HG03097 (cell line): ENCODE results near the gene NSF.

Experiments used
- ATAC-seq: cut with Tn5 transposase; IDR thresholded peaks from one replicate; pipeline ENCODE4 v1.9.1; 2021; ENCODE audit not compliant: unreplicated experiment, low FRiP score

Gene NSF

DNA sequence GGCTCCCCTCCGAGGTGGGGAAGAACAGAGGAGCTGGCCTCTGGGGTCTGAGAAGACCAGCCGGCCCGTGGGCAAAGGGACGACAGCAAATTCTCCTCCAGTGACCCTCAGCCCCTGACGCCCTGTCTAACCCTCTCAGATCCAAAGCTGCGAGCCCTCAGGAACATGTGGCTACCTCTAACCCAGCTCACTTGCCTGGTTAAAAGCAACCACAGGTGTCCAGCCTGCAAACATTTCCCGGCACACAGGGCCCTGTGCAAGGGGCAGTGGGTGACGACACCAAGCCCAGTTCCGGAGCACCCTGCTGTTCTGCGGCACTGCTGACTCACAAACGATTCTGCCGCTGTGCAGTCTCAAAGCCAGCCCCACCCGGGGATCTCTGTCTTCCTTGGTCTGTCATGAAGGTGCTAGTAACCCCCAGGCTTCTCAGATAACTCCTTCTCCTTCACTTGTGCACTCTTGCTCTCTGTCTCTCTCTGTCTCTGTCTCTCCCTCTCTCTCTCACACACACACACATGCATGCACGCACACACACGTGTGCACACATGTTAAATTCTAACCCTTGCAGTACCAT, 205.0 kb downstream of the NSF start:
- ATAC-seq, result no peak

DNA sequence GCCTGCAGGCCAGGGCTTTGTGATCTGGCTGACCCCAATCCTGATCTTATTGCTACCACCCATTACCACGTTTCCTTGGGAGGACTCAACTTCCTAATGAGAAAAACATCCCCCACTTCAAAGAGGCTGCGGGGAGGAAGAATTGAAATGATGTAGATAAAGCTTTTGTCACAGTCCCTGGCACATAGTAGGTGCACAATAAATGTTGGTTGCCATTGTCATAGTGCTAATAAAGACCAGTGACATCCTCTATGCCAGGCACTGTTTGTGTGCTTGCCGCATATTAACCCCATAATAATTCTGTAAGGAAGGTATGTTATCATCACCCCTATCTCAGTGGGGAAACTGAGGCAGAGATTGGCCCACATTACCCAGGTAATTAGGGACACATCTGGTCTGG, 205.6 kb downstream of the NSF start:
- ATAC-seq, result no peak

DNA sequence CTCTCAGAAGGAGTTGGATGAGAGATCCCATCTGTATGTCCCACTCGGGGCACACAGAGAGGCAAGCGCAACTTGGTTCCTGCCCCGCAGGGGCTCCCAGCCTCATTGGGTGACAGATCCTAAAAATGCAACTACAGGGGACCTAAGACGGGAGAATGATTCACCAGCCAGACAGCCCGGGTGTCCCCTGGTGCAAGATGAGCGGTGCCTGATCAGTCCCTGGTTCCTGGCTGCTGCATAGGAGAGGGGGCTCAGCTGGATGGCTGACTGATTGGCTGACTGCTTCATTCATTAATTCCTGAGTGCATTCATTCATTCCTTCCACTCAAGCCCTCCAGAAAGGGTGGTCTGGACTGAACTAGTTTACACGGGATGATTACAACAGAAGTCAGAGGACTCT, 206.1 kb downstream of the NSF start:
- no peak for ATAC-seq

DNA sequence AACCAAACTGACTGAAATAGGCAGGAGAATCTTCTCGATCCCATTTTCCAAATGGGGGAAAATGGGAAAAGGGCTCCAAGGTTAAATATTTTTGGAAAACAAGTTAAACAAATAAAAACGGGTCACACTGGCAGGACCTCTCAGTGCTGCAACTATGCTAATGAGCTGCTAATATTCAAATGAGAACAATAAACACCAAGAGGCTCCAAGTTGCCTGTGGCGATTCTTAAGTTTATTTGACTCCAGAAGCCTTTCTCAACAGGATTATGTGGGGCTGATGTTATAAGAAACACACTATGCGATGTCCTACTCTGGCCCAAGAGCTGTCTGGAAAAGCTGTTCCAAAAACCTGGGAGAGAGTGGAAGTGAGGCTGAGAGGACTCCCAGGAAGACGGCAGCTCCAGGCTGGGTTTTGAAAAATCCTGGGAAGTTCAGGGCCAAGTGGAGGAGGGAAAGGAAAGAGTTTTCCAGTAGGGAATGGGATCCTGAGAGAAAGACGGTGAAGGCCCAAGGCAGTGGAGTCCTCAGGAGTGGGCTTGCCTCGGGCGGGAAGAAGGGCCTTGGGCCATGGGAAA, 206.6 kb downstream of the NSF start:
- no peak for ATAC-seq

DNA sequence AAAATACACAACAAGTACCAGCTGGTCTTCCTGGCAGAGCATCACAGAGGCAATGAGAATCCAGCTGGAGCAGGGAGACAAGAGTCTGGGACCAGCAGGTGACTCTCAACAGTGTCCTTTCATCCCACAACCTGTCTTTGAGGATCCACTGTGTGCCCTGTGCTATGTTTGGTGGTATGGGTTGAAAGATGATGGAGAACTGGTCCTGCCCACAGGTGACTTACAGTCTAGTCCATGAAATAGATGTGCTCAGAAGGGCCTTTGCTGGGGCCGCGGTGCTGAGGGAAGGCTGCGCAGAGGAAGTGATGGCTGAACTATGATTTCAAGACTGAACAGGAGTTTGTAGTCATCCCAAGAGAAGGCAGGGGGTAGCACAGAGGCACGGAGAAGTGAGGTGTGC, 210.1 kb downstream of the NSF start:
- no peak for ATAC-seq

DNA sequence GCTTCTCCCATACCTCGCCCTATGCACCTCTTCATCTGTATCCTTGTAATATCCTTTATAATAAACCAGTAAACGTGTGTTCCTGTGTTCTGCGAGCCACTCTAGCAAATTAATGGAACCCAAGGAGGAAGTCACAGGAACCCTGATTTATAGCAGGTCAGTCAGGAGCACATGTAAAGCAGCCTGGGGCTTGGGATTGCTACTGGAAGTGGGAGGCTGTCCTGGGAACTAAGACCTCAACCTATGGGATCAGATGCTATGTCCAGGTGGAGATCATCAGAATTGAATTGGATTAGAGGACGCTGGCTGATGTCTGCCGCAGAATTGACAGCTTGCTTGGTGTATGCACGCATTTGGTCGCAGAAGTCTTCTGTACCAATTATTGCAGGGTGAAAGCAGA, 212.3 kb downstream of the NSF start:
- no peak for ATAC-seq

DNA sequence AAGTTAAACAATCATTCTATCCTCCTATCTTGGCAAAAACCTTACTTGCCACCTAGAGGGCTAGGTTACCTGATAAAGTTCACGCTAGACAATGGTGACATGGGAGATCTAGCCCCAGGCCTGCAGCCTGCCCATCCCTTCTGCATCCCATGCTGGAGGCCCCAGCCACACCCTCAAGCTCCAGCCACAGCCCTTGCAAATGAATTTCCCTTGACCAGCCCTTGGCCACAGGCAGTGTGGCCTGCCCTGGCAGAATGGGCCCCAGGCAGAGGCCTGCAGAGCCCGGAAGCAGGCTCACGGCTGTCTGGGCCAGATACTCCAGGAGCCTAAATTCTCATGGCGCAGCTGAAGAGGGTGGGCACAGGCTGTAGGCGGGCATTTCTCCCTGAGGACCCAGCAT, 213.1 kb downstream of the NSF start:
- ATAC-seq, result no peak

DNA sequence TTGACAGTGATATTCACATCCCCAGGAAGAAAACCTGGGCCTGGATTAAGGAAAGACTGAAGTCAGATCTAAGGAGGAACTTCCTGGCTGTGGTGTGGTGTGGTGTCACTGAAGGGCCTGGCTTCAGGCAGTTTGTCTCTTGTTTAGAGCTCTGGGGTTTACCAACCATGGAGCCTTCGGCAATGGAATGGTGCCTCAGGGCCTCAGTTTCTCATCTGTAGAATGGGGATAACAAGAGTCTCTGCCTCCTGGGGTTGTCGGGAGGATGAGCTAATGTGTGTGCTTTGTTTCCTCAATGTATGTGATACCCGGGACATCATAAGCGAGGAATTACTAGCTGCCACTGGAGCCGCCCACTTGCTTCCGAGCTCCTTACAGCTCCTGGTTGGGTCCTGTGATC, 215.3 kb downstream of the NSF start:
- no peak for ATAC-seq
